ENCODE results near the gene SNX33.

DNA sequence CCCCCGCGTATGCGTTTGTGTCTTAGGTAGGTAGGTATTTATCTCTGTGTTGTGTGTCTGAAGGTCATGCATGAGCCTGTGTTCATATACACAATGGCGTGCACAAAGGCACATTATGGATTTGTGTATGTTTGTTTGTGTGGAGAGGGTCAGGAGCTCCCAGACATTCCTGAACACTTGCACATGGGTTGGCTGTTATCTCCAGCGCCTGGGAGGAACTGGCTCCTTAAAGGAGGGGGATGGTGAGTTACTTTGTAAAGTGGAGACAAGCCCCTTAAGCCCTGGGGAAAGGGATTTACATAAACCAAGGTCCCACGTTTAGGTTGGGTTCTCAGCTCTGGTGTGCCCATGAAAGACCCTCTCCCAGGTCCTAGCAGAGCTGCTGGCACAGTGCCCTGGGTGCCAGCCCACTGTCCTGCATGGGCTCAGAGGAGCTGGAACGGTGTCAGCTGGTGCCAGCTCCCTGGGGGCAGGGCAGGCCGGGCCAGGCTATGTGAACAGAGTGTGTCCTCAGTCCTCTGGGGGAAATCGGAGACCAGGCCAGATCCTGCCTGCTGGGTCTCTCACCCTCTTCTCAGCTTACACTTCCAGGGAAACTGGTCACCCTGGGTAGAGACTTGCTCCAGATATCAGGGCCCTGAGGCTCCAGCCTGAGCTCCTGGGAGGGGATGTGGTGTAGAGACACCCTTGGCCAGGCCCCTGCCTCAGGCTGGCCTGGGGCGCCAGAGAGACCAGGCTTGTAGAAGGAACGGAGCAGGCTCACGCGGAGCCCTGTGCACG is 25.1 kb downstream of the SNX33 start:
- TF ChIP-seq CTCF (IDR thresholded peaks at IDR 0.05 in 4 of 5, conservative IDR thresholded peaks at IDR 0.05 in 1 of 5) (no peak), POLR2A (IDR thresholded peaks at IDR 0.05) (no peak)
